Lung (tissue), 12 donors: ENCODE measurements around the gene MAGEC1. TPM values are rescaled to one million over a fixed set of nuclear protein-coding genes. Genes with fewer than 3 reads are reported as not detected.
A peak's percentile ranks its signal among the peaks of the same experiment; 100 is the strongest.

Experiments
- ATAC-seq: fragments of 200-7000 bp; cut with Tn5 transposase; one replicate; pipeline ENCODE4 v1.9.1; 2020; ENCODE audit warnings: moderate number of reproducible peaks; ENCODE audit not compliant: insufficient read depth, low FRiP score
- DNase-seq, 3 donors: peaks; one replicate each; pipeline ENCODE4 v3.0.0-alpha.2; 2013 to 2017
- H3K27ac ChIP-seq, 2 donors: one replicate each; pipeline ENCODE4 v1.5.1; 2013; ENCODE audit warnings: mild to moderate bottlenecking in 2 of 2, moderate library complexity in 2 of 2, control low read depth in 1 of 2, inconsistent platforms in 1 of 2, low read depth in 1 of 2, low read length in 1 of 2
- H3K27me3 ChIP-seq, 3 donors: one replicate each; pipeline ENCODE4 v1.5.1; 2013; ENCODE audit warnings: low read length in 2 of 3; ENCODE audit not compliant: control insufficient read depth in 3 of 3, insufficient read depth in 3 of 3
- H3K36me3 ChIP-seq, 4 donors: one replicate each; pipeline ENCODE4 v1.5.1; 2013; ENCODE audit warnings: low read length in 4 of 4, mild to moderate bottlenecking in 1 of 4, moderate library complexity in 1 of 4; ENCODE audit not compliant: control insufficient read depth in 4 of 4, insufficient read depth in 4 of 4
- H3K4me1 ChIP-seq, 5 donors: one replicate each; pipeline ENCODE4 v1.5.1; 2013; ENCODE audit warnings: low read length in 5 of 5, mild to moderate bottlenecking in 2 of 5, moderate library complexity in 1 of 5; ENCODE audit not compliant: control insufficient read depth in 5 of 5, insufficient read depth in 5 of 5
- H3K4me3 ChIP-seq: one replicate; pipeline ENCODE4 v1.5.1; 2013; ENCODE audit warnings: mild to moderate bottlenecking, control low read depth, moderate library complexity
- H3K9ac ChIP-seq, 2 donors: one replicate each; pipeline ENCODE4 v1.5.1; 2013; ENCODE audit warnings: low read length in 2 of 2, control low read depth in 1 of 2; ENCODE audit not compliant: insufficient read depth in 1 of 2
- H3K9me3 ChIP-seq, 4 donors: one replicate each; pipeline ENCODE4 v1.5.1; 2013; ENCODE audit warnings: low read length in 3 of 4, mild to moderate bottlenecking in 1 of 4, moderate library complexity in 1 of 4; ENCODE audit not compliant: control insufficient read depth in 4 of 4, insufficient read depth in 3 of 4
- WGBS, 2 donors: extraction: QIAGEN DNeasy Blood & Tissue Kit; methylation state at CpG; one replicate each; pipeline ENCODE4 v1.1.7; 2013; 5-methylcytosine and 5-hydroxymethylcytosine counted together
- polyA plus RNA-seq, 2 donors: library from polyadenylated mRNA; stranded (reverse); fragments of 200-250 nt; gene quantifications; one replicate each; pipeline ENCODE4 v1.2.1, GENCODE V29; 2013
- total RNA-seq, 2 donors: library from RNA; depleted of rRNA in 1 of 2; stranded (reverse); fragments of >200 nt in 1 of 2; gene quantifications; one replicate each; pipeline ENCODE4 v1.2.1, GENCODE V29; 2014 to 2021
- TF ChIP-seq, protein P1 (sequence below): IDR thresholded peaks from 2 replicates; pipeline ENCODE4 v1.5.1; 2012; ENCODE audit warnings: mild to moderate bottlenecking; ENCODE audit errors: control extremely low read depth, extremely low read depth
- donor health status: control.
- donor health status: control.
- donor health status: Bipolar disorder and iron deficiency.
- donor health status: healthy.
- donor health status: DM: yes; HTN: yes; CAD: no.

The MAGEC1 gene
- total and polyA plus RNA-seq, 4 donors: 0.48 TPM; not detected in 3

DNA sequence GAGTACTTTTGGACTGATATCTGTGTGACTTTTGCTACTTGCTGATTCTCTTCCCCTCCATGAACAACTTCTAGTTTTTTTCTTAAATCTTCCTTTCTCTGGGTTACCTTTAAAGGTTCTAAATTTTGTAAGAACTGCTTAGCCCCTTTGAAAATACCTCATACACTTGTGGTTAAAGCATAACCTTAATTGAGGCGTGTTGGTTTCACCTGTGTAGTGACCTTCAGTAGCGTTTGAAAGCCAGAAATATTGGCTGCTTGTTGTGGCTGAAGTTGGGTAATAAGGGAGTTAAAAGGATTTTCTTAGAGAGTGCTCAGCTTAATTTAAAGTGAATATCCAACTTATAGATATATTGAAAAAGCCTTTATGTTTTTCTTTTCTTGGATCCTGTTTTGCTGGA is 32.0 kb downstream of the MAGEC1 start:
- WGBS, 2 donors: 75 to 76% methylated on average over 2 of the region's 2 CpGs
- TF ChIP-seq, protein P1, sequence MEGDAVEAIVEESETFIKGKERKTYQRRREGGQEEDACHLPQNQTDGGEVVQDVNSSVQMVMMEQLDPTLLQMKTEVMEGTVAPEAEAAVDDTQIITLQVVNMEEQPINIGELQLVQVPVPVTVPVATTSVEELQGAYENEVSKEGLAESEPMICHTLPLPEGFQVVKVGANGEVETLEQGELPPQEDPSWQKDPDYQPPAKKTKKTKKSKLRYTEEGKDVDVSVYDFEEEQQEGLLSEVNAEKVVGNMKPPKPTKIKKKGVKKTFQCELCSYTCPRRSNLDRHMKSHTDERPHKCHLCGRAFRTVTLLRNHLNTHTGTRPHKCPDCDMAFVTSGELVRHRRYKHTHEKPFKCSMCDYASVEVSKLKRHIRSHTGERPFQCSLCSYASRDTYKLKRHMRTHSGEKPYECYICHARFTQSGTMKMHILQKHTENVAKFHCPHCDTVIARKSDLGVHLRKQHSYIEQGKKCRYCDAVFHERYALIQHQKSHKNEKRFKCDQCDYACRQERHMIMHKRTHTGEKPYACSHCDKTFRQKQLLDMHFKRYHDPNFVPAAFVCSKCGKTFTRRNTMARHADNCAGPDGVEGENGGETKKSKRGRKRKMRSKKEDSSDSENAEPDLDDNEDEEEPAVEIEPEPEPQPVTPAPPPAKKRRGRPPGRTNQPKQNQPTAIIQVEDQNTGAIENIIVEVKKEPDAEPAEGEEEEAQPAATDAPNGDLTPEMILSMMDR: no peak
- no peak for ATAC-seq

DNA sequence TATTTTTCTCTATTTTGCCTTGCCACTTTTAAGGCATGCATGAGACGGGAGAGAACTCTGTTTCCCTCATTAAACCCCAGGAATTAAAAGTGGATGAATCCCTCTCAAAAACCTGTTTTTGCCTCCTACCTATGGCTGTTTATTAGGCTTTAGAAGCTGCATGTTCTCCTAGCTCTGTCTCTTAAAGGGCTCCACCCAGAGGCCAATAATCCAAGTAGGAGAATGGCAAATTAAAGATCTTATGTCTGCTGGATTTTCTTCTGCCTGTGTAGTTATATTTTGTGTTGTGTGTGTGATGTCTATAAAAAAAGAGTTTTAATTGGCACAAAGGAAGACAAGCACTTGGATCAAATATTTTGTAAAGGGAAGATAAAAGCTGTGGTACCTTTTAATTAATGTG is 32.4 kb downstream of the MAGEC1 start:
- Histone ChIP-seq H3K27ac (no peak overlapping the region), H3K9me3 (no peaks in the 10 kb centered on the region), H3K9ac (no peak overlapping the region), H3K4me1 (no peaks in the 10 kb centered on the region), H3K4me3 (no peak overlapping the region), H3K27me3 (no peaks in the 10 kb centered on the region), H3K36me3 (no peaks in the 10 kb centered on the region)
- 67 to 89% methylated on average over 1 of the region's 1 CpG for WGBS, 2 donors
- DNase-seq (peak in 1 of 3 donors; percentile 3), ATAC-seq (no peak)
- TF ChIP-seq, protein P1: no peak

More for the DNA sequence above, 32.0 kb downstream of the MAGEC1 start:
- H3K4me3 ChIP-seq: no peak overlapping the region
- H3K4me1 ChIP-seq: no peaks in the 10 kb centered on the region
- DNase-seq: no peak
- H3K27me3 ChIP-seq: no peaks in the 10 kb centered on the region
- no peak overlapping the region for H3K27ac ChIP-seq
- no peaks in the 10 kb centered on the region for H3K9me3 ChIP-seq
- no peaks in the 10 kb centered on the region for H3K36me3 ChIP-seq
- no peak overlapping the region for H3K9ac ChIP-seq

GRCh38 chrX:141941234-141941633 is 37.5 kb downstream of the MAGEC1 start:
- Histone ChIP-seq H3K27ac (no peak overlapping the region), H3K36me3 (no peaks in the 10 kb centered on the region), H3K9ac (no peak overlapping the region), H3K4me1 (no peaks in the 10 kb centered on the region), H3K9me3 (no peaks in the 10 kb centered on the region), H3K27me3 (peaks cover 0 to 2% (median 0%) of the 10 kb centered on the region in 3 donors), H3K4me3 (no peak overlapping the region)
- WGBS, 2 donors: 80 to 96% methylated on average over 2 of the region's 2 CpGs
- no peak for ATAC-seq
- TF ChIP-seq, protein P1: no peak
- DNase-seq: no peak

- ATAC-seq (no peak), DNase-seq (no peak)
- TF ChIP-seq, protein P1: no peak
- peaks cover 0 to 2% (median 0%) of the 10 kb centered on the region in 3 donors for H3K27me3 ChIP-seq
- no peaks in the 10 kb centered on the region for H3K9me3 ChIP-seq
- 74 to 76% methylated on average over 7 of the region's 7 CpGs for WGBS, 2 donors
- H3K9ac ChIP-seq: no peak overlapping the region
- H3K27ac ChIP-seq: no peak overlapping the region
- H3K4me1 ChIP-seq: no peaks in the 10 kb centered on the region
- H3K36me3 ChIP-seq: no peaks in the 10 kb centered on the region
- no peak overlapping the region for H3K4me3 ChIP-seq
Measured at GRCh38 chrX:141945426-141945825, 41.7 kb downstream of the MAGEC1 start.
